Stimulated activated CD8-positive, alpha-beta memory T cell treated with anti-CD3 and anti-CD28 coated beads, Interleukin-4, amount 100 ng/mL, for 4 hours (primary cell): ENCODE results near the gene FRMD8.
"Not testable (repeated sequence)": the region's sequence is repeated elsewhere in the genome, so short reads cannot be mapped to it uniquely, and the experiment has no call there.

Source experiments
- DNase-seq, 2 donors: peaks; one replicate each; pipeline ENCODE4 v3.0.0-alpha.2; 2020; ENCODE audit warnings: low read depth in 2 of 2, low spot score in 1 of 2

The FRMD8 gene

DNA sequence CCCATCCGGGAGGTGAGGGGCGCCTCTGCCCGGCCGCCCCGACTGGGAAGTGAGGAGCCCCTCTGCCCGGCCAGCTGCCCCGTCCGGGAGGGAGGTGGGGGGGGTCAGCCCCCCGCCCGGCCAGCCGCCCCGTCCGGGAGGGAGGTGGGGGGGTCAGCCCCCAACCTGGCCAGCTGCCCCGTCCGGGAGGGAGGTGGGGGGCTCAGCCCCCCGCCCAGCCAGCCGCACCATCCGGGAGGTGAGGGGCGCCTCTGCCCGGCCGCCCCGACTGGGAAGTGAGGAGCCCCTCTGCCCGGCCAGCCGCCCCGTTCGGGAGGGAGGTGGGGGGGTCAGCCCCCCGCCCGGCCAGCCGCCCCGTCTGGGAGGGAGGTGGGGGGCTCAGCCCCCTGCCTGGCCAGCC, 64.9 kb downstream of the FRMD8 start:
- DNase-seq = not testable (repeated sequence)

DNA sequence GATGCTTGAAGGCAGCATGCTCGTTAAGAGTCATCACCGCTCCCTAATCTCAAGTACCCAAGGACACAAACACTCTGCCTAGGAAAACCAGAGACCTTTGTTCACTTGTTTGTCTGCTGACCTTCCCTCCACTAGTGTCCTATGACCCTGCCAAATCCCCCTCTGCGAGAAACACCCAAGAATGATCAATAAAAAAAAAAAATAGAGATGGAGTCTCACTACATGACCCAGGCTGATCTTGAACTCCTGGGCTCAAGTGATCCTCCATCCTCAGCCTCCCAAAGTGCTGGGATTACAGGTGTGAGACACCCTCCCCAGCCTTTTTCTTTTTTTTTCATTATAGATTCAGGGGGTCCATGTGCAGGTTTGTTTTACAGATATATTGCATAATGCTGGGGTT, 65.8 kb downstream of the FRMD8 start:
- DNase-seq = not testable (repeated sequence)

DNA sequence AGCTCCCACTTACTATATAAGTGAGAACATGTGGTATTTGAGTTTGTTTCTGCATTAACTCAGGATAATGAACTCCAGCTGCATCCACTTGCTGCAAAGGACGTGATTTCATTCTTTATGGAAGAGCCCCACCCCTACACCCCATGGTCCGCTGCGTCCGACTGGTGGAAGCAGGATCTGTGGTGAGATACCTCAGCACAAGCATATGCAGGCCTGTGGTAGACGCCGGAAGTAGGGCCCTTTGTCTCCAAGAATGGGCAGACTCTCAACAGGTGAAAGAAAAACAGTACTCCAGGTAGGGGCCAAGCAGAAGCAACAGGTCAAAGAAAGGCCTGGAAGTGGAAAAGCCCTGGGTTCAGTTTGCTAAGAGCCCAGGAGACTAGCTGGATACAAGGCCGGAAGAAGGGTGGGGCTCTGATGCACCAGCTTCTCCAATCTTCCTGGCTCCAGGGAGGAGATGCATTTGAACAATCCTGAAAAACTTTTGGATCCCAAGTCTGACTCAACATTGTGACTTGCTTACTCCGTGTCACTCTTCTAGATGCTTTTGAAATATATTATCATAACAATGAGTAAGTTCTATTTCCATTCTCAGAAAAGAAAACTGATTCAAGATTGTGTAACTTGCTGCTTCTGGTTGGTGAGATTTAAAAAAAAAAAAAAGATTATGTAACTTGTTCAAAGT, 66.5 kb downstream of the FRMD8 start:
- no peak for DNase-seq

DNA sequence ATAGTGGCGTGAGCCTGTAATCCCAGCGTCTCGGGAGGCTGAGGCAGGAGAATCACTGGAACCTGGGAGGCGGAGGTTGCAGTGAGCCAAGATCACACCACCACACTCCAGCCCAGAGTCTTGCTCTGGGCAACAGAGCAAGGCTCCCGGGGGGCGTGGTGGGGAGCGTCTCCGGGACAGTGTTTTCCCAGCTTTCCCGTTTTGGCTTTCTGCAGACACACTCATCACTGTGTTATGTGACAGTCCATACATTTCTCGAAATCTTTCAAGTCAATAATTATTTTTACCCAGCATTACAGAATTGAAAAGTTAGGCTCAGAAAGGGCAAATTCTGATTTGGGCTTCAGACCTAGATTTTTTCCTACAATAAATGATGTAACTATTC, 67.9 kb downstream of the FRMD8 start:
- DNase-seq = no peak

DNA sequence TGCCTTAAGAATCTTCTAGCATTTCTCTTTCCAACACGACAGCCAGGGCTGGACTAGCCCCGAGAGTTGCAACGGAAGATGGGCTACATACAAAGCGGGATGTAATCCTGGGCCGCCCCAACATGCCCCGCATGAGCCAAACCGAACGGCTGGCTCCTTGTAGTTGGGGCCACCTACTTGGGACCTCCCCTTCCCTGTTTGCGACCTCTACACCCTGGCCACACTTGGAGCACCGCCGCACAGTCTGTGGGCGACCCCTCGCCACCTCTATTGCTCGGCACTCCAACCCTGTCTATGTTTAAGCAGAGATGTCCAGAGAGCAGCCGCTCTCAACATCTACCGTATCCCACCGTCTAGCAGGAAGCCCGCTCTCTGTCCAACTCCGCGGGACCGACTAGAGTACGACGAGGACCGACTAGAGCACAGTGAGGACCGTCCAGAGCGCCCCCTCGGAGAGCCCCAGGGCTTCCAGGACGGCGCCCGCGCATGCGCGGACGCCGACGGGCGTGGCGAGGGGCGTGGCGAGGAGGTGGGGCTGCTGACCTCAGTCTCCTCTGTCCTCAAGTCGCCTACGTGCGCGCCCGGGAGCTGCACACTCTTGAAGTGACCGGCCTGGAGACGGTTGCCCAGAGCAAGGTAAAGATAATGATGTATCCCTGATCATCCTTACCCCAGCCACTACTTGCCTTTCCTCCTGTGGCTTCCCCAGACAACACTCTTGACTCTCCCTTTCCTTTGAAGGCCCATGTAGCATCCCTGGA, 68.4 kb downstream of the FRMD8 start:
- DNase-seq = peak; percentile 52 to 66

DNA sequence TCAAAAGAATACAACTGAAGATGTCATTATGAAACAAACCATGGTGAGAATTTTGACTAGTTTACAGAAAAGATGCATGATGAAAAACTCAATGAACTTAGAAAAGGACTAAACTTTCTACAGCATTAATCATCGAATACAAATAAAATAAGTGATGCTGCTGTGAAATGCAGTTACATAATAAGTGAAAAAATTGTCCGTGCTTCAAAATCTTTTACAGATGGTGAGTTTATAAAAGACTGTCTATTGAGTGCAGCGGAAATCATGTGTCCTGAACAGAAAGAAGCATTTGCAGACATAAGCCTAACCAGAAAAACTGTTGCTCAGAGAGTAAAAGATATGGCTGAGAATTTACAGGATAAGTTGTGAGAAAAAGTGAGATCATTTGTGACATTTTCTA, 70.0 kb downstream of the FRMD8 start:
- DNase-seq = no peak

DNA sequence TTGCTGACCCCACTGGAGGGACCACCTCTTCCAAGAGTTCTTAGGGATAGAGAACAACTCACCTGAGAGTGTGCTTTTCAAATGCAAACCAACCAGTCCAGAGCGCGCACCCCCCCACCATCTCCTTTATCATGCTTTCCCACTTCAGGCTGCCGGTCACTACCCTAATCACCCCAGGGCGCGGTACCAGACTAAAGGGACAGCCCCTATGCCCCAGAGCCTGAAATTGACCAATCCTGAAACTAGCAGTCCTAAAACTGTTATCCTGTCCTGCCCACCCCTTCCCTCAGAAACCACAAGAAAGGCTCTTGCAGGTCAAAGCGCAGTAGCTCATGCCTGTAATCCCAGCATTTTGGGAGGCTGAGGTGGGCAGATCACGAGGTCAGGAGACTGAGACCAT, 73.1 kb downstream of the FRMD8 start:
- DNase-seq = no peak
